Stomach (tissue), 9 donors: ENCODE data around the gene CASR. TPM values are rescaled to one million over a fixed set of nuclear protein-coding genes. Genes with fewer than 3 reads are reported as not detected.
"Not testable (repeated sequence)": the region's sequence is repeated elsewhere in the genome, so short reads cannot be mapped to it uniquely, and the experiment has no call there.

ENCODE experiments used
- DNase-seq, 2 donors: peaks; one replicate each; pipeline versions ENCODE4 v3.0.0 to v3.0.0-alpha.2; 2013 to 2019
- H3K27ac ChIP-seq, 5 donors: fragments of 200-600 bp in 4 of 5; sonication (generic) in 4 of 5; one replicate each; pipeline ENCODE4 v1.5.1; 2013 to 2019; ENCODE audit warnings: mild to moderate bottlenecking in 1 of 5, moderate library complexity in 1 of 5
- H3K27me3 ChIP-seq, 3 donors: fragments of 200-600 bp; sonication (generic); one replicate each; pipeline ENCODE4 v1.5.1; 2017 to 2019; ENCODE audit warnings: mixed run types in 1 of 3
- H3K36me3 ChIP-seq, 4 donors: fragments of 200-600 bp; sonication (generic); 1 replicate in 3 of 4; 2 replicates in 1 of 4; pipeline ENCODE4 v1.5.1; 2016 to 2019
- H3K4me1 ChIP-seq, 4 donors: fragments of 200-600 bp; sonication (generic); one replicate each; pipeline ENCODE4 v1.5.1; 2016 to 2019
- H3K4me3 ChIP-seq, 4 donors: fragments of 200-600 bp; sonication (generic) in 3 of 4; one replicate each; pipeline ENCODE4 v1.5.1; 2016 to 2019; ENCODE audit warnings: mild to moderate bottlenecking in 1 of 4
- H3K9me3 ChIP-seq, 4 donors: fragments of 200-600 bp; sonication (generic); one replicate each; pipeline ENCODE4 v1.5.1; 2016 to 2019
- CTCF ChIP-seq, 7 experiments: fragments of 450-650 bp in 4 of 7; fragments of 200-600 bp in 3 of 7; sonication (generic) in 3 of 7; IDR thresholded peaks; one replicate each; pipeline ENCODE4 v1.5.1; 2016 to 2019; ENCODE audit warnings: antibody characterized with exemption in 7 of 7, control low read depth in 2 of 7, mild to moderate bottlenecking in 1 of 7
- EP300 ChIP-seq: sonication (generic); formaldehyde crosslinking; IDR thresholded peaks from one replicate; pipeline ENCODE4 v1.6.1; 2017; ENCODE audit warnings: antibody characterized with exemption
- POLR2A ChIP-seq, 4 donors: fragments of 450-650 bp; IDR thresholded peaks; one replicate each; pipeline ENCODE4 v1.6.1; 2016; ENCODE audit warnings: antibody characterized with exemption in 4 of 4, control low read depth in 2 of 4, mild to moderate bottlenecking in 1 of 4, moderate library complexity in 1 of 4
- POLR2AphosphoS5 ChIP-seq, 3 donors: sonication (generic); formaldehyde crosslinking; IDR thresholded peaks; one replicate each; pipeline ENCODE4 v1.6.1; 2016; ENCODE audit warnings: antibody characterized with exemption in 3 of 3
- WGBS, 5 donors: extraction: QIAGEN DNeasy Blood & Tissue Kit in 3 of 5; methylation state at CpG; one replicate each; pipeline versions ENCODE4 v1.1.5 to v1.1.7; 2013 to 2018; 5-methylcytosine and 5-hydroxymethylcytosine counted together
- intact Hi-C: fragments of 100-400 bp; cut with DNase I; formaldehyde crosslinking; loops from one replicate; pipeline ENCODE4 v1.15.1; 2023; ENCODE audit warnings: low total_unique reads
- polyA plus RNA-seq, 3 donors: library from polyadenylated mRNA; stranded (reverse); fragments of 200-250 nt; gene quantifications; one replicate each; pipeline ENCODE4 v1.2.3, GENCODE V29; 2013
- total RNA-seq, 5 donors: library from RNA; depleted of rRNA; stranded (reverse); fragments of >200 nt; gene quantifications; one replicate each; pipeline versions ENCODE4 v1.1.0 to v1.2.3, GENCODE V29; 2014 to 2016
- donor health status: healthy with polysubstance abuse.
- donor health status: Bipolar disorder and iron deficiency.
- donor health status: healthy.

The CASR gene
- total and polyA plus RNA-seq, 8 donors, result 0.03 to 3.0 (median 0.43) TPM; not detected in 4

- Histone ChIP-seq H3K4me1 (no peaks in the 10 kb centered on the region), H3K9me3 (peaks cover 0 to 33% (median 31%) of the 10 kb centered on the region in 4 donors), H3K4me3 (no peak overlapping the region), H3K27me3 (no peaks in the 10 kb centered on the region), H3K27ac (no peak overlapping the region), H3K36me3 (no peaks in the 10 kb centered on the region)
- DNase-seq, result no peak
- 64 to 81% (median 73%) methylated on average over 2 of the region's 2 CpGs for whole genome bisulfite sequencing, 5 donors
- TF ChIP-seq POLR2A (IDR thresholded peaks at IDR 0.05), result no peak
- TF ChIP-seq POLR2AphosphoS5 (IDR thresholded peaks at IDR 0.05), result no peak
- TF ChIP-seq CTCF (IDR thresholded peaks at IDR 0.05), result no peak
- no peak for TF ChIP-seq EP300
- intact Hi-C loops, result no loop called here
These were observed 32.0 kb upstream of the CASR start for GRCh38 chr3:122151480-122151879.

DNA sequence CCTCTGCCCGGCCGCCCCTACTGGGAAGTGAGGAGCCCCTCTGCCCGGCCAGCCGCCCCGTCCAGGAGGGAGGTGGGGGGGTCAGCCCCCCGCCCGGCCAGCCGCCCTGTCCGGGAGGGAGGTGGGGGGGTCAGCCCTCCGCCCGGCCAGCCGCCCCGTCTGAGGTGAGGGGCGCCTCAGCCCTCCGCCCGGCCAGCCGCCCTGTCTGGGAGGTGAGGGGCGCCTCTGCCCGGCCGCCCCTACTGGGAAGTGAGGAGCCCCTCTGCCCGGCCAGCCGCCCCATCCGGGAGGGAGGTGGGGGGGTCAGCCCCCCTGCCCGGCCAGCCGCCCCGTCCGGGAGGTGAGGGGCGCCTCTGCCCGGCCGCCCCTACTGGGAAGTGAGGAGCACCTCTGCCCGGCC is 18.5 kb upstream of the CASR start:
- 91 to 100% (median 98%) methylated on average over 1 to 20 of the region's 31 CpGs; no CpG with 5 or more reads in 1 of the 5 donors for WGBS, 5 donors
- H3K36me3 ChIP-seq, intact Hi-C loops: not testable (repeated sequence)

GRCh38 chr3:122167630-122168029 is 15.8 kb upstream of the CASR start:
- H3K9me3 ChIP-seq, result peaks cover 0 to 1% (median under 1%) of the 10 kb centered on the region in 4 donors
- H3K4me1 ChIP-seq, result no peaks in the 10 kb centered on the region
- no peaks in the 10 kb centered on the region for H3K36me3 ChIP-seq
- no peak for TF ChIP-seq EP300
- TF ChIP-seq CTCF (IDR thresholded peaks at IDR 0.05), result no peak
- no peak for TF ChIP-seq POLR2AphosphoS5 (IDR thresholded peaks at IDR 0.05)
- no peak for TF ChIP-seq POLR2A (IDR thresholded peaks at IDR 0.05)
- H3K27me3 ChIP-seq, result no peaks in the 10 kb centered on the region
- H3K4me3 ChIP-seq, result no peak overlapping the region
- intact Hi-C loops, result no loop called here
- no peak for DNase-seq
- no peak overlapping the region for H3K27ac ChIP-seq

More for the DNA sequence above, 18.5 kb upstream of the CASR start:
- H3K4me1 ChIP-seq, H3K27ac ChIP-seq, H3K27me3 ChIP-seq, H3K4me3 ChIP-seq, DNase-seq, H3K9me3 ChIP-seq: not testable (repeated sequence)

DNA sequence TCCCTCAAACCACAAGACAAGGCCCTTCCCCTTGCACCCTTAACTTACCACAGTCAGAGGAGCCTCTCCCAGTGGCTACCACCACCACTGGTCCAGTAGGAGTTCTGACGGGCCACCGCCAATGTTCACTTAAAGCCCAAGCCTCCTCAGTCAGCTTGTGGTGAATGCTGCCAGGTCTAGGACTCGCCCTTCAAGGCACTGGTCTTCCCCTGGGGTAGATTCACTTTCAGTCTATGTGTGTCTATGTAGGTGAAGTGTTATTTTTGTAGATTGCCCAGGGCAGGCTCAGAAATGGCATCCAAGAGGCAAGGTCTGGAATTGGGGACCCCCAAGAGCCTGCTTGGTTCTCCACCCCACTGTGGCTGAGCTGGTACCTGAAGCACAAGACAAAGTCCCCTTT is 15.4 kb upstream of the CASR start:
- peaks cover 3 to 6% (median 4%) of the 10 kb centered on the region in 4 donors for H3K9me3 ChIP-seq
- 51 to 91% (median 81%) methylated on average over 3 of the region's 3 CpGs for WGBS, 5 donors
- no peak overlapping the region for H3K27ac ChIP-seq
- no peaks in the 10 kb centered on the region for H3K4me1 ChIP-seq
- H3K27me3 ChIP-seq, result no peaks in the 10 kb centered on the region
- H3K4me3 ChIP-seq, result no peak overlapping the region
- intact Hi-C loops, result no loop called here
- H3K36me3 ChIP-seq, result no peaks in the 10 kb centered on the region
- no peak for DNase-seq
- TF ChIP-seq CTCF (IDR thresholded peaks at IDR 0.05) (no peak), EP300 (no peak), POLR2A (IDR thresholded peaks at IDR 0.05) (no peak), POLR2AphosphoS5 (IDR thresholded peaks at IDR 0.05) (no peak)

DNA sequence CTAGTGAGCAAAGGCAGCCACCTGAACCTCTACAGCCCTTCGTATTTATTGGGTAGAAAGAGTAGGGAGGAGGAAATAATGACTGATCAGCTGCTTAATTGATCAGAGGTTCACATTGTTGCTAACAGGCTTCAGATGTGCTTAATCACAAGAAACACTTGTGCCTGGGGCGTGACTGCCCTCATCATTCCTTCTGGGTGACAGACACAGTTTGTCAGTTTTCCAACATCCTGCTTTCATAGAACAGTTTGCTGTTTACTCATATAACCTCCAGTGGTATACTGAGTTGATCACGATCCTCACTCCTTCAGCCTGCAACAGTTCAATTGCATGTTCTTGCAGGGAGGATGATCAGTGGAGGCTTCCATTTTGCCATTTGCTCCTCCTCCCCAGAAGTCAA is 13.6 kb upstream of the CASR start:
- no peak for DNase-seq
- Histone ChIP-seq H3K36me3 (no peaks in the 10 kb centered on the region), H3K27ac (no peak overlapping the region), H3K4me3 (no peak overlapping the region), H3K27me3 (no peaks in the 10 kb centered on the region), H3K4me1 (no peaks in the 10 kb centered on the region), H3K9me3 (peaks cover 3 to 13% (median 9%) of the 10 kb centered on the region in 4 donors)
- TF ChIP-seq POLR2A (IDR thresholded peaks at IDR 0.05) (no peak), CTCF (IDR thresholded peaks at IDR 0.05) (no peak), EP300 (no peak)
- intact Hi-C loops, result no loop called here
- WGBS, 5 donors, result 74 to 88% (median 84%) methylated on average over 3 of the region's 3 CpGs

- peaks cover 3 to 13% (median 9%) of the 10 kb centered on the region in 4 donors for H3K9me3 ChIP-seq
- H3K4me3 ChIP-seq, H3K27me3 ChIP-seq, intact Hi-C loops, DNase-seq, H3K27ac ChIP-seq, H3K4me1 ChIP-seq, H3K36me3 ChIP-seq: not testable (repeated sequence)
- 45 to 98% (median 90%) methylated on average over 2 of the region's 2 CpGs for WGBS, 5 donors
These were observed 12.1 kb upstream of the CASR start for GRCh38 chr3:122171361-122171760.
